H1 (cell line): ENCODE data around the gene PLA2G10. TPM values are rescaled to one million over a fixed set of nuclear protein-coding genes. Genes with fewer than 3 reads are reported as not detected.

Source experiments
- SUZ12 ChIP-seq: fragments of 200-600 bp; sonication (generic); IDR thresholded peaks from 2 replicates; pipeline ENCODE4 v1.6.1; 2012; ENCODE audit warnings: mild to moderate bottlenecking, inconsistent platforms, low read length, moderate library complexity, mixed read lengths
- polyA plus RNA-seq, 7 experiments: library from polyadenylated mRNA; depleted of rRNA in 3 of 7; stranded (reverse) in 5 of 7; unstranded in 2 of 7; fragments of >200 nt in 5 of 7; fragments of 200-250 nt in 2 of 7; gene quantifications; 1 replicate in 5 of 7; 2 replicates in 1 of 7; 4 replicates in 1 of 7; pipeline versions ENCODE4 v1.2.1 to v1.2.3, GENCODE V29; 2011 to 2013; ENCODE audit warnings: missing spikeins in 2 of 7, mixed read lengths in 2 of 7
- total RNA-seq: library from RNA; stranded (reverse); fragmentation: NEBNext Ultra II Directional; extraction: Animal tissue kit (Norgen Biotek cat#: 25700); gene quantifications from 2 replicates; pipeline ENCODE4 v1.2.1, GENCODE V29; 2021

PLA2G10 gene
- total and polyA plus RNA-seq, 2 of the 8 experiments (the other 6 are each of a cell fraction or from before 2014, with no cell fraction given) = 0.60 to 2.2 TPM

DNA sequence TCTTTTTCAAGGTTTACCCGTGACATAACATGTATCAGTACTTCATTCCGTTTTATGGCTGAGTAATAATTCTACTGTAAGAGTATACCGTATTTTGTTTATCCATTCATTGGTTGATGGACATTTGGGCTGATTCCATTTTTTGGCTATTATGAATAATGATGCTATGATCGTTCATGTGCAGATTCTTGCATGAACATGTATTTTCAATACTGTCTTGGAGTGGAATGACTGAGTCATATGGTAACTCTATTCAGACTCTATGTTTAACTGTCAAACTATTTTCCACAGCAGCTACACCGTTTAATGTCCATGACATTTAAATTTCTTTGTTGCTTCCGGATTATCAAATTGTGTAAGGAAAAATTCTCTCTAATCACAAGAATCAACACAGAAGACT, 43.5 kb downstream of the PLA2G10 start (continued):
- no peak for TF ChIP-seq SUZ12
